Measurements from ENCODE around the gene NRCAM.
"Not testable (repeated sequence)": the region's sequence is repeated elsewhere in the genome, so short reads cannot be mapped to it uniquely, and the experiment has no call there.

The NRCAM gene

GRCh38 chr7:108270385-108271015 is 185.7 kb downstream of the NRCAM start:
- DNase-seq, result no peak

- no peak for DNase-seq
Observed at GRCh38 chr7:108268200-108268820, 187.9 kb downstream of the NRCAM start.

- DNase-seq, result no peak
Observed at GRCh38 chr7:108267615-108268014, 188.6 kb downstream of the NRCAM start.

- DNase-seq, result no peak
Observed at GRCh38 chr7:108266491-108266890, 189.7 kb downstream of the NRCAM start.

- no peak for DNase-seq
Observed at GRCh38 chr7:108266035-108266434, 190.2 kb downstream of the NRCAM start.

- DNase-seq, result no peak
Observed at GRCh38 chr7:108265007-108265406, 191.2 kb downstream of the NRCAM start.

GRCh38 chr7:108263425-108263824 is 192.8 kb downstream of the NRCAM start:
- no peak for DNase-seq

GRCh38 chr7:108261560-108262255 is 194.5 kb downstream of the NRCAM start:
- no peak for DNase-seq

GRCh38 chr7:108259447-108259846 is 196.8 kb downstream of the NRCAM start:
- not testable (repeated sequence) for DNase-seq

GRCh38 chr7:108257954-108258353 is 198.3 kb downstream of the NRCAM start:
- no peak for DNase-seq

- DNase-seq, result no peak
Observed at GRCh38 chr7:108254259-108254658, 202.0 kb downstream of the NRCAM start.

GRCh38 chr7:108253275-108254044 is 202.8 kb downstream of the NRCAM start:
- no peak for DNase-seq

- DNase-seq, result no peak
Observed at GRCh38 chr7:108252177-108252576, 204.1 kb downstream of the NRCAM start.

- no peak for DNase-seq
Observed at GRCh38 chr7:108251700-108252099, 204.5 kb downstream of the NRCAM start.

GRCh38 chr7:108249453-108249852 is 206.8 kb downstream of the NRCAM start:
- no peak for DNase-seq

- no peak for DNase-seq
Observed at GRCh38 chr7:108248821-108249220, 207.4 kb downstream of the NRCAM start.

- DNase-seq, result no peak
Observed at GRCh38 chr7:108248418-108248817, 207.8 kb downstream of the NRCAM start.

GRCh38 chr7:108247614-108248013 is 208.6 kb downstream of the NRCAM start:
- no peak for DNase-seq

GRCh38 chr7:108246227-108246837 is 209.9 kb downstream of the NRCAM start:
- peak in 1 of 2 experiments; percentile 2 for DNase-seq

GRCh38 chr7:108245523-108246226 is 210.6 kb downstream of the NRCAM start:
- no peak for DNase-seq

GRCh38 chr7:108244110-108244509 is 212.1 kb downstream of the NRCAM start:
- no peak for DNase-seq

- no peak for DNase-seq
Observed at GRCh38 chr7:108239501-108240225, 216.6 kb downstream of the NRCAM start.

All from AML-193 (cell line).